ENCODE measurements around the gene INTS1. TPM values are rescaled to one million over a fixed set of nuclear protein-coding genes. Genes with fewer than 3 reads are reported as not detected.

Gene INTS1
- total and polyA plus RNA-seq, 10 of the 15 experiments (the other 5 are each of a cell fraction or from before 2014, with no cell fraction given): 0.52 to 89.0 (median 15.1) TPM

GRCh38 chr7:1440620-1441019 lies 63.6 kb downstream of the INTS1 start:
- Histone ChIP-seq H3K4me2 (ENCODE audit: control insufficient read depth, insufficient read depth) (no peak overlapping the region), H3K4me1 (ENCODE audit: control insufficient read depth, insufficient read depth, low read length) (no peaks in the 10 kb centered on the region), H3K9ac (ENCODE audit: control insufficient read depth, insufficient read depth, low read length) (no peak overlapping the region), H3K36me3 (ENCODE audit: control insufficient read depth in 2 of 2, insufficient read depth in 2 of 2, low read length in 1 of 2) (no peaks in the 10 kb centered on the region), H3K27ac (ENCODE audit: control insufficient read depth, insufficient read depth) (no peak overlapping the region), H4K20me1 (ENCODE audit: control insufficient read depth, insufficient read depth) (no peaks in the 10 kb centered on the region), H3K79me2 (ENCODE audit: control insufficient read depth, insufficient read depth, low read length) (no peaks in the 10 kb centered on the region), H3K9me3 (replicated peaks; ENCODE audit: control insufficient read depth, insufficient read depth, low read length) (no peaks in the 10 kb centered on the region), H2AFZ (ENCODE audit: control insufficient read depth, low read depth, low read length) (no peak overlapping the region), H3K27me3 (replicated peaks in 1 of 2; ENCODE audit: control insufficient read depth in 2 of 2, insufficient read depth in 2 of 2, low read length in 1 of 2) (no peaks in the 10 kb centered on the region; a peak in 1 of 4 replicates), H3K4me3 (no peak overlapping the region)
- RAD21 ChIA-PET (ENCODE audit: unreplicated experiment): no interaction called here
- DNase-seq (ENCODE audit: low read depth, low spot score) (no peak), FAIRE-seq (no peak), ATAC-seq (no peak)
- CTCF ChIA-PET: interaction anchor here (1.0 kb wide), 1 partner anchor 34 kb away, joined by 3 read pairs; no protein-coding TSS in a partner anchor
- WGBS (ENCODE audit: insufficient coverage, insufficient replicate concordance, low lambda C conversion rate, missing lambda C conversion rate): 45% methylated on average over 10 of the region's 10 CpGs
- no peak for TF ChIP-seq MTA2 (IDR thresholded peaks at IDR 0.05; ENCODE audit: low read depth)
- TF ChIP-seq HCFC1 (IDR thresholded peaks at IDR 0.05; ENCODE audit: low read length): no peak
- TF ChIP-seq MLLT1 (IDR thresholded peaks at IDR 0.05): no peak
- TF ChIP-seq RELA (IDR thresholded peaks at IDR 0.05; ENCODE audit: borderline replicate concordance, partially characterized antibody): no peak
- TF ChIP-seq REST (IDR thresholded peaks at IDR 0.05; ENCODE audit: low read depth, low read length): no peak
- no peak for TF ChIP-seq MEF2B (IDR thresholded peaks at IDR 0.05; ENCODE audit: partially characterized antibody, poor library complexity, severe bottlenecking)
- TF ChIP-seq ATF3 (IDR thresholded peaks at IDR 0.05; ENCODE audit: borderline replicate concordance, extremely low read depth, low read depth, low read length): no peak
- TF ChIP-seq ZZZ3 (IDR thresholded peaks at IDR 0.05; ENCODE audit: control insufficient read depth, insufficient read length, low read depth): no peak
- TF ChIP-seq TCF7 (IDR thresholded peaks at IDR 0.05; ENCODE audit: borderline replicate concordance): no peak
- no peak for TF ChIP-seq SIN3A (IDR thresholded peaks at IDR 0.05; ENCODE audit: low read depth, low read length)
- no peak for TF ChIP-seq HDAC6 (IDR thresholded peaks at IDR 0.05; ENCODE audit: unreplicated experiment)
- no peak for TF ChIP-seq TCF3 (IDR thresholded peaks at IDR 0.05; ENCODE audit: borderline replicate concordance, insufficient read depth, low read depth, low read length)
- TF ChIP-seq SRF (IDR thresholded peaks at IDR 0.05; ENCODE audit: low read depth in 2 of 2, low read length in 2 of 2): no peak
- TF ChIP-seq CHD4 (IDR thresholded peaks at IDR 0.05): no peak
- SMC1A ChIA-PET (ENCODE audit: uncharacterized antibody, unreplicated experiment): no interaction called here
- intact Hi-C loops (cut with micrococcal nuclease; ENCODE audit: unreplicated experiment) (no loop called here), in situ Hi-C loops (cut with MboI) (no loop called here)
- no TSS peak for BruUV-seq (replicated peaks)
- POLR2A ChIA-PET: no interaction called here

Measured in GM12878 (cell line).